Fibroblast of mammary gland (primary cell): ENCODE results near the gene DICER1.
"Not testable (repeated sequence)": the region's sequence is repeated elsewhere in the genome, so short reads cannot be mapped to it uniquely, and the experiment has no call there.

ENCODE experiments used
- DNase-seq: peaks from one replicate; pipeline ENCODE4 v3.0.0-alpha.2; 2010; ENCODE audit warnings: low read depth
- H3K4me3 ChIP-seq: 2 replicates; pipeline ENCODE4 v1.5.1; 2011; ENCODE audit warnings: low read depth, mild to moderate bottlenecking, low read length, moderate library complexity; ENCODE audit not compliant: control insufficient read depth
- TF ChIP-seq, protein P1 (sequence below): conservative IDR thresholded peaks from 2 replicates; pipeline ENCODE4 v1.5.1; 2011; ENCODE audit warnings: low read depth, low read length, inconsistent platforms; ENCODE audit not compliant: control insufficient read depth, insufficient read depth

The DICER1 gene, protein sequence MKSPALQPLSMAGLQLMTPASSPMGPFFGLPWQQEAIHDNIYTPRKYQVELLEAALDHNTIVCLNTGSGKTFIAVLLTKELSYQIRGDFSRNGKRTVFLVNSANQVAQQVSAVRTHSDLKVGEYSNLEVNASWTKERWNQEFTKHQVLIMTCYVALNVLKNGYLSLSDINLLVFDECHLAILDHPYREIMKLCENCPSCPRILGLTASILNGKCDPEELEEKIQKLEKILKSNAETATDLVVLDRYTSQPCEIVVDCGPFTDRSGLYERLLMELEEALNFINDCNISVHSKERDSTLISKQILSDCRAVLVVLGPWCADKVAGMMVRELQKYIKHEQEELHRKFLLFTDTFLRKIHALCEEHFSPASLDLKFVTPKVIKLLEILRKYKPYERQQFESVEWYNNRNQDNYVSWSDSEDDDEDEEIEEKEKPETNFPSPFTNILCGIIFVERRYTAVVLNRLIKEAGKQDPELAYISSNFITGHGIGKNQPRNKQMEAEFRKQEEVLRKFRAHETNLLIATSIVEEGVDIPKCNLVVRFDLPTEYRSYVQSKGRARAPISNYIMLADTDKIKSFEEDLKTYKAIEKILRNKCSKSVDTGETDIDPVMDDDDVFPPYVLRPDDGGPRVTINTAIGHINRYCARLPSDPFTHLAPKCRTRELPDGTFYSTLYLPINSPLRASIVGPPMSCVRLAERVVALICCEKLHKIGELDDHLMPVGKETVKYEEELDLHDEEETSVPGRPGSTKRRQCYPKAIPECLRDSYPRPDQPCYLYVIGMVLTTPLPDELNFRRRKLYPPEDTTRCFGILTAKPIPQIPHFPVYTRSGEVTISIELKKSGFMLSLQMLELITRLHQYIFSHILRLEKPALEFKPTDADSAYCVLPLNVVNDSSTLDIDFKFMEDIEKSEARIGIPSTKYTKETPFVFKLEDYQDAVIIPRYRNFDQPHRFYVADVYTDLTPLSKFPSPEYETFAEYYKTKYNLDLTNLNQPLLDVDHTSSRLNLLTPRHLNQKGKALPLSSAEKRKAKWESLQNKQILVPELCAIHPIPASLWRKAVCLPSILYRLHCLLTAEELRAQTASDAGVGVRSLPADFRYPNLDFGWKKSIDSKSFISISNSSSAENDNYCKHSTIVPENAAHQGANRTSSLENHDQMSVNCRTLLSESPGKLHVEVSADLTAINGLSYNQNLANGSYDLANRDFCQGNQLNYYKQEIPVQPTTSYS (N-terminal part only)

DNA sequence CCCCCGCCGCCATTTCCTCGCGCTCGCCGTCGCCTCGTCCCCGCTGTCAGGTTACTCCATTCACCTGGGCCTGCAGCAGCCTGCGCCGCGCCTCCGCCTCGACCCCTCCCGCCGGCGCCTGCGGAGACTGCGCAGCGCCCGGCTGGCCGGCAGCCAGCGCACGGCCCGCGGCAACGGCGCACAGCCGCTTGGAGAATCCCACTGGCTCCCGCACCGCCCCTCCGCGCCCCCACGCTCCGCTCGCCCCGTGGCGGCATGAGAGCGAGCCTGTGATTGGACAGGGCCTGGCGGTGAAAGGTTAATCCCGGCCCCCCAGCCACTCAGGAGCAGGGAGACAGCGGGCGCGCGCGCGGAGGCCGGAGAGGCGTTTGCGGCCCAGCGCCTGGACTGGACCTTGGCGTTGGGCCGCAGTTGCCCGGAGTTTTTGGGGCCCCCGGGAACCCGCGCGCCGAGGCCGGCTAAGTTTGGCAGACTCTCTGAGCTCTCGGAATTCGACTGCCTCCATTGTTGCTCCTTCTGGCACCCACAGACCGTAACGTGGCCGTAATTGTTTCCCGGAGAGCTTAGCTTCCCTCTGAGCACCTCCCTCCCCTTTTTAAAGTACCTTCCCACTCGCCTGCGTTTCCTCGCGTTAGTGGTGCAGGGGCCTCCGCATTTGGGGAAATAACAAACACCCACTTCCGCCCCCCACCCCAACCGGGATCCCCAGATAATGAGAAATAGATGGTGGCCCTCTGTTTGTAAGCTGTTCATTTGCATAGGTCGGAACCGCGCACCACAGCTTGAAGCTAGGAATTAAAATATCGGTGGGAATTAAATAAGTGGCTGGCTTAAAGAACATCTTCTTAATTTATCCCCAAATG is at the start of gene DICER1:
Gene DICER1 (minus strand): TSS at position 203 of the 863 bp plus-strand sequence. CDS start 24,071 bp downstream, outside the sequence.
- DNase-seq = peak; percentile 88
- peak within 1 kb of the TSS; percentile 74 for H3K4me3 ChIP-seq
- TF ChIP-seq, protein P1, sequence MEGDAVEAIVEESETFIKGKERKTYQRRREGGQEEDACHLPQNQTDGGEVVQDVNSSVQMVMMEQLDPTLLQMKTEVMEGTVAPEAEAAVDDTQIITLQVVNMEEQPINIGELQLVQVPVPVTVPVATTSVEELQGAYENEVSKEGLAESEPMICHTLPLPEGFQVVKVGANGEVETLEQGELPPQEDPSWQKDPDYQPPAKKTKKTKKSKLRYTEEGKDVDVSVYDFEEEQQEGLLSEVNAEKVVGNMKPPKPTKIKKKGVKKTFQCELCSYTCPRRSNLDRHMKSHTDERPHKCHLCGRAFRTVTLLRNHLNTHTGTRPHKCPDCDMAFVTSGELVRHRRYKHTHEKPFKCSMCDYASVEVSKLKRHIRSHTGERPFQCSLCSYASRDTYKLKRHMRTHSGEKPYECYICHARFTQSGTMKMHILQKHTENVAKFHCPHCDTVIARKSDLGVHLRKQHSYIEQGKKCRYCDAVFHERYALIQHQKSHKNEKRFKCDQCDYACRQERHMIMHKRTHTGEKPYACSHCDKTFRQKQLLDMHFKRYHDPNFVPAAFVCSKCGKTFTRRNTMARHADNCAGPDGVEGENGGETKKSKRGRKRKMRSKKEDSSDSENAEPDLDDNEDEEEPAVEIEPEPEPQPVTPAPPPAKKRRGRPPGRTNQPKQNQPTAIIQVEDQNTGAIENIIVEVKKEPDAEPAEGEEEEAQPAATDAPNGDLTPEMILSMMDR = no peak

DNA sequence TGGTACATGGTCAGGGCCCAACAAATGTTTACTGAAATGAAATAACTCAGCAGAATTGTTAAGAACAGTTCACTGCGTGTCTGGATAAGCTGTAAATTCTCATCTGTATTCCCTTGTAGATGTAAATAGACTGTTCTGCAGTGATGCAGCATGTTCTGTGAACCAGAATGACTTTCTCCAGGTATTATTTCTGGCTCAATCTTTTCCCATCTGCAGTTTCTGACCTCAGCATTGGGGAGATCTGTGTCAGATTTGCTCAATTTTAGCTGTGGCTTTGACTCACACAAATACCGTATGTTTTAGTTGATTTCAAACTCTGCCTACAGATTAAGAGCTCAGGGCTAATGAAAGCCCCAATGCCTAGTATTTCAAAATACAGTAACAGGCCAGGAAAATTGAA is 49.2 kb upstream of the DICER1 start:
- DNase-seq = peak; percentile 85
- no peak overlapping the region for H3K4me3 ChIP-seq
- TF ChIP-seq, protein P1 = no peak

DNA sequence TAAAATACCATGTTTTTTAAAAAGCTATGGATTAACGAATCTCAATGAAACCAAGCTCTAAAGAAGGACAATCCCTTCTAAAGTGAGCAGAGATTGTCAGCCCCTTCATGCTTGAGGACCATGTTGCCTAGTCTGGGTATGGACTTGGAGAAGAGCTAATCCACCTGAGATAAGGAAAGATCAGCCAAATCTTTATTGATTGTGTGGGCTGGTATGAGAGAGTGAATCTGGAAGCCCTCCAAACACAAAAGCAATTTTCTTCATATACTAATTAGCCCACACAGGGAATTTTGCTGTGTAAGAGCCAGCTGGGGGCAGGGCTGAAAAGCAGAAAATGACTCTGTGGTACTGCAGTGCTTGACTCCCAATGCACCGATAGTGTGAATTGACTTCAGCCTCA is 47.4 kb upstream of the DICER1 start:
- no peak for DNase-seq
- TF ChIP-seq, protein P1 = no peak
- no peak overlapping the region for H3K4me3 ChIP-seq

DNA sequence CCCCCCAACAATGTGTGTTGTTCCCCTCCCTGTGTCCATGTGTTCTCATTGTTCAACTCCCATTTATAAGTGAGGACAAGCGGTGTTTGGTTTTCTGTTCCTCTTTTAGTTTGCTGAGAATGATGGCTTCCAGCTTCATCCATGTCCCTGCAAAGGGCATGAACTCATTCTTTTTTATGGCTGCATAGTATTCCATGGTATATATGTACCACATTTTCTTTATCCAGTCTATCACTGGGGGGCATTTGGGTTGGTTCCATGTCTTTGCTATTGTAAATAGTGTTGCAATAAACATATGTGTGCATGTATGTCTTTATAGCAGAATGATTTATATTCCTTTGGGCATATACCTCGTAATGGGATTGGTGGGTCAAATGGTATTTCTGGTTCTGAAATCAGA is 44.4 kb upstream of the DICER1 start:
- not testable (repeated sequence) for DNase-seq, H3K4me3 ChIP-seq

DNA sequence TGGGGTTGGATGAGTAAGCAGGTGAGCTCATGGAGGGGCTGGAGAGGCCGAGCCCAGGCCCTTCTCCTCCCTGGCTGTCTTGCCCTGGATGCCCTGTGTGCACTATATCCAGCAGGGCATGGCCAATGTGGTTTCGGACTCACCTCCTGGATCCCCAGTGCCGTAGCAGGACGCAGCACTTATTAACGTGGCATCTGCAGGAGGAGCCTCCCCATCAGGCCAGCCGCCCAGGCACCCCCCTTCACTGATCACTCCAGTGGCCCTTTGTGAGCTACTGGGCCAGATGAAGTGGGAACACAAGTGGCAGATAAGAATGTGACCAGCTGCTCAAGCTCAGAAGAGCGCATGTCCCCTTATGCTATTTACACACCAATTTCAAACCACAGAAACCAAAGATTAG is 43.1 kb upstream of the DICER1 start:
- TF ChIP-seq, protein P1 = no peak
- no peak for DNase-seq
- no peak overlapping the region for H3K4me3 ChIP-seq

DNA sequence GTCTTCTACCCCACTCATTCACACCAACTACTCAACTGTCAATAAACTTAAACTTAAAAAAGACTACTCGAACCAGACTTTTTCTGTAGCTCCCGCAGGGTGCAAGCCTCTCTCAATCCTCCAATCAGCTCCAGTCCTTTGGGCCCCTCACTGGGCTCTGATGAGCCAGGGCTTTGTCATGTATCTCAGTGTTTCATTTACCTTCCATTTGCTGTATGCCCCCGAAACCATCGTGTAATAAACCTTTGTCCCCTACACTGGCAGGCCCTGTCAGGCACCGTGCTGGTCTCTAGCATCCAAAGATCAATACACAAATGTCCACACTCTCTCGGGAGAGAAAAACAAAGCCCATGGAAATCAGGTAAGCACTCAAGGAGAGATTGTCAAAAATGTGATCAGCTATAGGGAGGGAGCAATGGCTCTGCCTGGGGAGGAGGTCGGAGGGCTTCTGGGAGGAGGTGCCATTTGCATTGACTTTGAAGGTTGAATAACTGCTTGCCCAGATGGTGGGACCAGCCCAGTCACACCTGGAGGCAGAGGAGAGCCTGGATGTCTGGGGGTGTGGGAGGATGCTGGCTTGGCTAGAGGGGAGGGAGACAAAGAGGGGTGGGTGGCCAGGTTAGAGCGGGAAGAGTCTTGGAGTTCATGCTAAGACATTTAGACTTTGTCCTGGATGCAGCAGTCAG is 42.1 kb upstream of the DICER1 start:
- H3K4me3 ChIP-seq = no peak overlapping the region
- TF ChIP-seq, protein P1 = no peak
- DNase-seq = no peak
